Neural cell (in vitro differentiated cells): ENCODE results near the gene HCFC1.

Experiments
- CTCF ChIP-seq: fragments of 450-650 bp; IDR thresholded peaks from 2 replicates; pipeline ENCODE4 v1.5.1; 2014; ENCODE audit warnings: antibody characterized with exemption, mild to moderate bottlenecking, moderate library complexity; ENCODE audit not compliant: poor library complexity, severe bottlenecking
- EP300 ChIP-seq: fragments of 450-650 bp; conservative IDR thresholded peaks from 2 replicates; pipeline ENCODE4 v1.6.1; 2014; ENCODE audit warnings: antibody characterized with exemption, mild to moderate bottlenecking, moderate library complexity; ENCODE audit not compliant: poor library complexity, severe bottlenecking
- EZH2 ChIP-seq: fragments of 200-600, 300-800 bp; shearing (Covaris generic), sonication (generic); IDR thresholded peaks from 2 replicates; pipeline ENCODE4 v1.6.1; 2014; ENCODE audit warnings: antibody characterized with exemption, low read length, borderline replicate concordance, mild to moderate bottlenecking; ENCODE audit not compliant: insufficient read depth, poor library complexity, severe bottlenecking
- REST ChIP-seq: IDR thresholded peaks from 2 replicates; pipeline ENCODE4 v1.6.1; 2012; ENCODE audit warnings: borderline replicate concordance

- TF ChIP-seq CTCF (no peak), EZH2 (no peak), EP300 (no peak), REST (no peak)
These were observed 10.3 kb downstream of the HCFC1 start for GRCh38 chrX:153961292-153961691.
